GM20000 (cell line): Measurements from ENCODE around the gene OR2B6.

Source experiments
- DNase-seq: peaks from one replicate; pipeline ENCODE4 v3.0.0; 2012; ENCODE audit warnings: low spot score
- CTCF ChIP-seq: IDR thresholded peaks from 2 replicates; pipeline ENCODE4 v1.5.1; 2012; ENCODE audit warnings: mild to moderate bottlenecking, control low read depth; ENCODE audit errors: extremely low read depth, missing control alignments

OR2B6 gene

DNA sequence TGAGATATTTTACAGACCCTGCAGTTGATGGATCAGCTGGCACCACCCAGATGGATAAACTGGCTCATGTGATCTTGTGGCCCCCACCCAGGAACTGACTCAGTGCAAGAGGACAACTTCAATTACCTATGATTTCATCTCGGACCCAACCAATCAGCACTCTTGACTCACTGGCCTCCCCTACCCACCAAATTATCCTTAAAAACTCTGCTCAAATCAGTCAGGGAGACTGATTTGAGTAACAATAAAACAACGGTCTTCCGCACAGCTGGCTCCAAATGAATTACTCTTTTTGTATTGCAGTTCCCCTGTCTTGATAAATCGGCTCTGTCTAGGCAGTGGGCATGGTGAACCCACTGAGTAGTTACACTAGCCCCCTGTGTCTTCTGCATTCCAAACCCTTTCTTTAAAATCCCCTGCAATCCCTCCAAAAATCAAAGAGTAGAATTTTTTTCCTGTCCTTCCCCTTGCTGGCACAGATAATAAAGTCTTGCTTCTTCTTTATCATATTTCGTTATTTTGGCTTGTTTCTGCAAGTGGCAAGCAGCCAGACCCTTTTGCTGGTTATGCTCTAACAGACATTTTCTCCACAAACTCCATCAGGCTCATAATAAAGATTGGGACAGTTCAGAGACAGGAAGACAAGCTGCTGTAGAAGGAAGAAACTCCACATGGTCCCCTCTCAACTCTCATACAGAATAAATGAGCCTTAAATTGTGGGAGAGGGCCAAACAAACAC lies 48.3 kb downstream of the OR2B6 start:
- TF ChIP-seq CTCF, result no peak
- DNase-seq, result no peak

DNA sequence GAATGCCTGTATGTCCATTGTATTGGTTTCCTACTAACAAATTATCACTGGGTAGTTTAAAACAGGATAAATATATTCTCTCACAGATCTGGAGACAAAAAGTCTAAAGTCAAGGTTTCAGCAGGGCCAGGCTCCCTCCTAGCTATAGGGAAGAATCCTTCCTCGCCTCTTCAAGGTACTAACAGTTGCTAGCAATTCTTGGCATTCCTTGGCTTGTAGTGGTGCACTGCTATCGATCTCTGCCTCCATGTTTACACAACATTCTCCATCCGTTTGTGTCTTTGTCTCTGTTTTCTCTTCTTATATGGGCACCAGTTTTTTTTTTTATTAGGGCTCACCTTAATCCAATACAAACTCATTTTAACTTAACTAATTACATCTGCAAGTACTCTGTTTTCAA lies 48.9 kb downstream of the OR2B6 start:
- DNase-seq, result no peak
- TF ChIP-seq CTCF, result no peak
